Loucy (cell line): ENCODE data around the gene ZCCHC2.

Experiments used
- EZH2phosphoT487 ChIP-seq: fragments of 200-600 bp; IDR thresholded peaks from 2 replicates; pipeline ENCODE4 v1.6.1; 2018; ENCODE audit warnings: antibody characterized with exemption, mild to moderate bottlenecking, moderate library complexity, borderline replicate concordance
- TF ChIP-seq, protein P1 (sequence below): fragments of 200-600 bp; sonication (generic); conservative IDR thresholded peaks from 2 replicates; pipeline ENCODE4 v1.5.1; 2014; ENCODE audit warnings: mild to moderate bottlenecking, antibody characterized with exemption, low read length

DNA sequence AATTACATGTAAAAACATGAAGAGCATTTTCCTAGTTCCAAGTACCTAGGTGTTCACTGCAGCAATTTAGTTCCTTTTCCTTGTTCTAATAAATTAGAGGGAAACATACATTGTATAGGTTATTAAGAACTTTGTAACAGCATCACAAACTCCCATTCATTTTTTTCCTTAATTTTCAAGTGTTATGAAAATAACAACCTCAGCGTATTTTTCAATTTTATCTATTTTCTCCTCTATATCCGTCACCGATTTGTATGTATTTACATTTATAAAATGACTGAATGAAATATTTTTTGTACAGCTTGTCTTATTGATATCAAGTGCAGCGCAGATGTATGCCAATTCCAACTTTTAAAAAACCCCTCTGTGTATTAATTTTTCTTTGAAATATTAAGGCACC lies 44.0 kb downstream of the ZCCHC2 start:
- TF ChIP-seq, protein P1, sequence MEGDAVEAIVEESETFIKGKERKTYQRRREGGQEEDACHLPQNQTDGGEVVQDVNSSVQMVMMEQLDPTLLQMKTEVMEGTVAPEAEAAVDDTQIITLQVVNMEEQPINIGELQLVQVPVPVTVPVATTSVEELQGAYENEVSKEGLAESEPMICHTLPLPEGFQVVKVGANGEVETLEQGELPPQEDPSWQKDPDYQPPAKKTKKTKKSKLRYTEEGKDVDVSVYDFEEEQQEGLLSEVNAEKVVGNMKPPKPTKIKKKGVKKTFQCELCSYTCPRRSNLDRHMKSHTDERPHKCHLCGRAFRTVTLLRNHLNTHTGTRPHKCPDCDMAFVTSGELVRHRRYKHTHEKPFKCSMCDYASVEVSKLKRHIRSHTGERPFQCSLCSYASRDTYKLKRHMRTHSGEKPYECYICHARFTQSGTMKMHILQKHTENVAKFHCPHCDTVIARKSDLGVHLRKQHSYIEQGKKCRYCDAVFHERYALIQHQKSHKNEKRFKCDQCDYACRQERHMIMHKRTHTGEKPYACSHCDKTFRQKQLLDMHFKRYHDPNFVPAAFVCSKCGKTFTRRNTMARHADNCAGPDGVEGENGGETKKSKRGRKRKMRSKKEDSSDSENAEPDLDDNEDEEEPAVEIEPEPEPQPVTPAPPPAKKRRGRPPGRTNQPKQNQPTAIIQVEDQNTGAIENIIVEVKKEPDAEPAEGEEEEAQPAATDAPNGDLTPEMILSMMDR, result no peak
- TF ChIP-seq EZH2phosphoT487, result no peak
